Liver (tissue), 9 donors: Measurements from ENCODE around the gene FEM1C. TPM values are rescaled to one million over a fixed set of nuclear protein-coding genes. Genes with fewer than 3 reads are reported as not detected.
A peak's percentile ranks its signal among the peaks of the same experiment; 100 is the strongest.

Experiments
- DNase-seq: peaks from one replicate; pipeline ENCODE4 v3.0.0-alpha.2; 2017; ENCODE audit warnings: low spot score
- H3K27ac ChIP-seq, 2 donors: one replicate each; pipeline ENCODE4 v1.7.0; 2013; ENCODE audit warnings: inconsistent platforms in 2 of 2, low read length in 2 of 2, control low read depth in 1 of 2, low read depth in 1 of 2, mild to moderate bottlenecking in 1 of 2
- H3K27me3 ChIP-seq, 4 donors: one replicate each; pipeline versions ENCODE4 v1.6.1 to v1.7.0; 2013; ENCODE audit warnings: low read length in 3 of 4, inconsistent platforms in 1 of 4, mild to moderate bottlenecking in 1 of 4, moderate library complexity in 1 of 4; ENCODE audit not compliant: control insufficient read depth in 4 of 4, insufficient read depth in 4 of 4
- H3K36me3 ChIP-seq, 4 donors: one replicate each; pipeline versions ENCODE4 v1.6.1 to v1.7.0; 2013; ENCODE audit warnings: low read length in 3 of 4, mild to moderate bottlenecking in 3 of 4, low read depth in 1 of 4, moderate library complexity in 1 of 4; ENCODE audit not compliant: control insufficient read depth in 4 of 4, insufficient read depth in 3 of 4
- H3K4me1 ChIP-seq, 4 donors: one replicate each; pipeline versions ENCODE4 v1.6.1 to v1.7.0; 2013; ENCODE audit warnings: low read length in 3 of 4, mild to moderate bottlenecking in 3 of 4, moderate library complexity in 1 of 4; ENCODE audit not compliant: control insufficient read depth in 4 of 4, insufficient read depth in 4 of 4
- H3K4me3 ChIP-seq, 3 donors: one replicate each; pipeline versions ENCODE4 v1.6.1 to v1.7.0; 2013; ENCODE audit warnings: low read length in 3 of 3, control low read depth in 1 of 3, low read depth in 1 of 3, mild to moderate bottlenecking in 1 of 3
- H3K9ac ChIP-seq, 2 donors: one replicate each; pipeline ENCODE4 v1.7.0; 2013; ENCODE audit warnings: low read length in 2 of 2, mild to moderate bottlenecking in 2 of 2, moderate library complexity in 2 of 2, control low read depth in 1 of 2, low read depth in 1 of 2
- H3K9me3 ChIP-seq, 4 donors: one replicate each; pipeline versions ENCODE4 v1.6.1 to v1.7.0; 2013; ENCODE audit warnings: low read length in 3 of 4; ENCODE audit not compliant: control insufficient read depth in 4 of 4
- ATF3 ChIP-seq: IDR thresholded peaks from 2 replicates; pipeline ENCODE4 v1.6.1; 2016; ENCODE audit warnings: antibody characterized with exemption
- CTCF ChIP-seq: fragments of 150-350 bp; IDR thresholded peaks from 2 replicates; pipeline ENCODE4 v1.5.1; 2017; ENCODE audit warnings: improper control_type of control experiment, low read depth, low read length; ENCODE audit not compliant: missing input control
- EGR1 ChIP-seq, 2 donors: IDR thresholded peaks; 2 replicates each; pipeline ENCODE4 v1.6.1; 2016 to 2018; ENCODE audit warnings: antibody characterized with exemption in 2 of 2, low read depth in 2 of 2
- FOXA1 ChIP-seq: IDR thresholded peaks from 2 replicates; pipeline ENCODE4 v1.6.1; 2016; ENCODE audit warnings: antibody characterized with exemption
- FOXA2 ChIP-seq: IDR thresholded peaks from 2 replicates; pipeline ENCODE4 v1.6.1; 2016; ENCODE audit warnings: antibody characterized with exemption
- GABPA ChIP-seq, 2 donors: IDR thresholded peaks in 1 of 2; conservative IDR thresholded peaks in 1 of 2; 2 replicates each; pipeline ENCODE4 v1.6.1; 2016; ENCODE audit warnings: antibody characterized with exemption in 2 of 2, mild to moderate bottlenecking in 1 of 2, moderate library complexity in 1 of 2
- HNF4A ChIP-seq, 2 donors: conservative IDR thresholded peaks; 2 replicates each; pipeline ENCODE4 v1.6.1; 2016; ENCODE audit warnings: antibody characterized with exemption in 2 of 2, mild to moderate bottlenecking in 2 of 2
- HNF4G ChIP-seq: IDR thresholded peaks from 2 replicates; pipeline ENCODE4 v1.6.1; 2016; ENCODE audit warnings: antibody characterized with exemption
- JUND ChIP-seq, 2 donors: IDR thresholded peaks; 2 replicates each; pipeline ENCODE4 v1.6.1; 2016; ENCODE audit warnings: antibody characterized with exemption in 2 of 2
- NR2F2 ChIP-seq: IDR thresholded peaks from 2 replicates; pipeline ENCODE4 v1.6.1; 2016; ENCODE audit warnings: antibody characterized with exemption
- RAD21 ChIP-seq, 2 donors: IDR thresholded peaks; 2 replicates each; pipeline ENCODE4 v1.6.1; 2016; ENCODE audit warnings: antibody characterized with exemption in 2 of 2, mild to moderate bottlenecking in 2 of 2
- RXRA ChIP-seq, 2 donors: IDR thresholded peaks; 2 replicates each; pipeline ENCODE4 v1.6.1; 2017 to 2018; ENCODE audit warnings: antibody characterized with exemption in 2 of 2, mild to moderate bottlenecking in 1 of 2
- SP1 ChIP-seq: IDR thresholded peaks from 2 replicates; pipeline ENCODE4 v1.6.1; 2018; ENCODE audit warnings: antibody characterized with exemption, mild to moderate bottlenecking
- TAF1 ChIP-seq: conservative IDR thresholded peaks from 2 replicates; pipeline ENCODE4 v1.6.1; 2016; ENCODE audit warnings: antibody characterized with exemption, mild to moderate bottlenecking
- ZBTB33 ChIP-seq: IDR thresholded peaks from 2 replicates; pipeline ENCODE4 v1.6.1; 2016; ENCODE audit warnings: antibody characterized with exemption
- WGBS: extraction: QIAGEN DNeasy Blood & Tissue Kit; methylation state at CpG from one replicate; pipeline ENCODE4 v1.1.7; 2013; 5-methylcytosine and 5-hydroxymethylcytosine counted together
- polyA plus RNA-seq, 2 donors: library from polyadenylated mRNA; stranded (reverse) in 1 of 2; unstranded in 1 of 2; fragments of 200-250 nt in 1 of 2; fragments of >200 nt in 1 of 2; fragmentation: Nextera tagmentation in 1 of 2; extraction: Ambion mirVana in 1 of 2; gene quantifications; one replicate each; pipeline versions ENCODE4 v1.2.1 to v1.2.3, GENCODE V29; 2013 to 2015
- total RNA-seq, 2 donors: library from RNA; depleted of rRNA; stranded (reverse); fragments of >200 nt; gene quantifications; one replicate each; pipeline ENCODE4 v1.2.3, GENCODE V29; 2014
- TF ChIP-seq, protein P1 (sequence below): IDR thresholded peaks from 2 replicates; pipeline ENCODE4 v1.6.1; 2016; ENCODE audit warnings: antibody characterized with exemption, mild to moderate bottlenecking
- donor health status: healthy.
- donor health status: healthy.
- donor health status: healthy.
- donor health status: healthy.
- donor health status: healthy.

FEM1C gene
- total and polyA plus RNA-seq, 4 donors, result 3.4 to 14.3 (median 8.8) TPM

GRCh38 chr5:115544043-115544435, 536 bp downstream of the FEM1C start (continued):
- TF ChIP-seq ATF3, result no peak

GRCh38 chr5:115543365-115544042, 1.1 kb downstream of the FEM1C start:
- whole genome bisulfite sequencing, result 2% methylated on average over 15 of the region's 15 CpGs
- peak overlapping the region; percentile 83 to 94 (median 84) for H3K4me3 ChIP-seq
- no peak for TF ChIP-seq GABPA (IDR thresholded peaks at IDR 0.05 in 1 of 2, conservative IDR thresholded peaks at IDR 0.05 in 1 of 2)
- no peak for TF ChIP-seq NR2F2
- TF ChIP-seq JUND (IDR thresholded peaks at IDR 0.05), result no peak
- TF ChIP-seq TAF1, result peak; percentile 19
- no peak for TF ChIP-seq CTCF
- no peak for TF ChIP-seq ATF3
- no peak for TF ChIP-seq ZBTB33
- TF ChIP-seq RAD21 (IDR thresholded peaks at IDR 0.05), result no peak
- peak; percentile 59 for TF ChIP-seq SP1
- TF ChIP-seq HNF4A (conservative IDR thresholded peaks at IDR 0.05), result peak; percentile 75 to 84
- no peak for TF ChIP-seq FOXA1
- TF ChIP-seq, protein P1, sequence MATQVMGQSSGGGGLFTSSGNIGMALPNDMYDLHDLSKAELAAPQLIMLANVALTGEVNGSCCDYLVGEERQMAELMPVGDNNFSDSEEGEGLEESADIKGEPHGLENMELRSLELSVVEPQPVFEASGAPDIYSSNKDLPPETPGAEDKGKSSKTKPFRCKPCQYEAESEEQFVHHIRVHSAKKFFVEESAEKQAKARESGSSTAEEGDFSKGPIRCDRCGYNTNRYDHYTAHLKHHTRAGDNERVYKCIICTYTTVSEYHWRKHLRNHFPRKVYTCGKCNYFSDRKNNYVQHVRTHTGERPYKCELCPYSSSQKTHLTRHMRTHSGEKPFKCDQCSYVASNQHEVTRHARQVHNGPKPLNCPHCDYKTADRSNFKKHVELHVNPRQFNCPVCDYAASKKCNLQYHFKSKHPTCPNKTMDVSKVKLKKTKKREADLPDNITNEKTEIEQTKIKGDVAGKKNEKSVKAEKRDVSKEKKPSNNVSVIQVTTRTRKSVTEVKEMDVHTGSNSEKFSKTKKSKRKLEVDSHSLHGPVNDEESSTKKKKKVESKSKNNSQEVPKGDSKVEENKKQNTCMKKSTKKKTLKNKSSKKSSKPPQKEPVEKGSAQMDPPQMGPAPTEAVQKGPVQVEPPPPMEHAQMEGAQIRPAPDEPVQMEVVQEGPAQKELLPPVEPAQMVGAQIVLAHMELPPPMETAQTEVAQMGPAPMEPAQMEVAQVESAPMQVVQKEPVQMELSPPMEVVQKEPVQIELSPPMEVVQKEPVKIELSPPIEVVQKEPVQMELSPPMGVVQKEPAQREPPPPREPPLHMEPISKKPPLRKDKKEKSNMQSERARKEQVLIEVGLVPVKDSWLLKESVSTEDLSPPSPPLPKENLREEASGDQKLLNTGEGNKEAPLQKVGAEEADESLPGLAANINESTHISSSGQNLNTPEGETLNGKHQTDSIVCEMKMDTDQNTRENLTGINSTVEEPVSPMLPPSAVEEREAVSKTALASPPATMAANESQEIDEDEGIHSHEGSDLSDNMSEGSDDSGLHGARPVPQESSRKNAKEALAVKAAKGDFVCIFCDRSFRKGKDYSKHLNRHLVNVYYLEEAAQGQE, result peak; percentile 9
- TF ChIP-seq EGR1 (IDR thresholded peaks at IDR 0.05; ENCODE audit: low read depth in 2 of 2), result no peak
- no peak for TF ChIP-seq RXRA (IDR thresholded peaks at IDR 0.05)
- peak; percentile 60 for TF ChIP-seq HNF4G
- no peak for TF ChIP-seq FOXA2

More at GRCh38 chr5:115543365-115544042, 1.1 kb downstream of the FEM1C start:
- no peak for DNase-seq
- H3K9ac ChIP-seq, result peak overlapping the region; percentile 98
- H3K27me3 ChIP-seq, result no peaks in the 10 kb centered on the region
- H3K4me1 ChIP-seq, result peaks cover 6 to 39% (median 26%) of the 10 kb centered on the region in 4 donors
- H3K36me3 ChIP-seq, result peaks cover 0 to 3% (median under 1%) of the 10 kb centered on the region in 4 donors
- H3K27ac ChIP-seq, result peak overlapping the region; percentile 100
- no peaks in the 10 kb centered on the region for H3K9me3 ChIP-seq
